T follicular helper cell (primary cell): Measurements from ENCODE around the gene IDI1.
"Not testable (repeated sequence)": the region's sequence is repeated elsewhere in the genome, so short reads cannot be mapped to it uniquely, and the experiment has no call there.

Experiments
- DNase-seq: peaks from one replicate; pipeline ENCODE4 v3.0.0-alpha.2; 2020; ENCODE audit warnings: low read depth
- total RNA-seq, 2 experiments: gene quantifications; one replicate each; lab custom pipeline; 2026; lab: John Stamatoyannopoulos, UW

IDI1 gene
- total RNA-seq = 93.0 to 160 reads per million in 2 experiments

DNA sequence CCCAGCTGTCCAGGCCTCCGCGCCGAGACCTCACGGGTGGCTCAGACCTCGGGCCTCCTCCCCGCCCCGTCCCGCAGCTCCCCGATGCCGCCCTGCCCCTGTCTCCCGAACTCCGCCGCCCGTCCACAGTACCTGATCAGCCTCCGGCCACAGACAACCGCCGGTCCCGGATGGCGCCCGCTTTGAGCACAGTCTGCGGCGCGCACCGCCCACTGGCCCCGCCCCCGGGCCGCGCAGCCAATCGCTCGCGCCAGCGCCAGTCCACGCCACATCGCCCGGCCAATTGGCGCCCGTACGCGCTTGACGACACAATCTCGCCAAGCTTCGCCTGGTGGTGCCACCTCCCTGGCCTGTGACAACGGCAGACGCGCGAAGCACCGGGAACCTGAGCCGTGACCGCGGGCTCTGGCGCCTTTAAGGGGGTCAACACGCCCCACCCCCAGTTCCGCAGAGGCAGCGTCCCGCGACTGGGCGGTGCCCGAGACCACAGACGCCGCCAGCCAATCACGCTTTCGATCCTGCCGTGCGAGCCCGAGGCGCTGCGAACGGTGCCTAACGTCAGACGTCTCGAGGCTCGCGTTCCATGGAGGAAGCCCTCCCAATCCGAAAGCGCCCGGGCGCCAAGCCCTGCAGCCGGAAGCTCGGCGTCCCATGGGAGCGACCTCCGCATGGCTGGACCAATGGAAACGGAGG, at the start of gene IDI1:
Gene IDI1, minus strand, starts transcription at position 388 of the 693 bp plus-strand sequence. Its CDS starts 116 bp downstream, at position 272.
- DNase-seq = peak; percentile 96

DNA sequence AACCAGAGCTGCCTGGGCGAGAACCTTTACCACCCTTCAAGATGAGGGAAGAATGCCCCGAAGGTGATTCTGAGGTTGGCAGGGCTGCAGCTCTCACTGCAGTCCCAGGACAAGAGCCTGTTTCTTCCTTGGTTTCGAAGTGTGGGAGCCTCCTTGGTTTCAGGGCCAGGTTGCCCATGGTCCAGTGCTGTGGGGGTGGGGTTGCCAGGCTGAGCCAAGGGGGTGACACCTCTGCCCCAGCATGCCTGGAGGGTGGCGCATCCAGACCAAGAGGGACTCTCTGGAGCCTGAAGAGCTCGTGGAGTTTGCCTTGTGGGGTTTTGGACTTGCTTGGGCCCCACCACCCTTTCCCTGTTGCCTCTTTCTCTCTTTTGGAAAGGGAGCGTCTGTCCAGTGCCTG, 48.5 kb upstream of the IDI1 start:
- no peak for DNase-seq

DNA sequence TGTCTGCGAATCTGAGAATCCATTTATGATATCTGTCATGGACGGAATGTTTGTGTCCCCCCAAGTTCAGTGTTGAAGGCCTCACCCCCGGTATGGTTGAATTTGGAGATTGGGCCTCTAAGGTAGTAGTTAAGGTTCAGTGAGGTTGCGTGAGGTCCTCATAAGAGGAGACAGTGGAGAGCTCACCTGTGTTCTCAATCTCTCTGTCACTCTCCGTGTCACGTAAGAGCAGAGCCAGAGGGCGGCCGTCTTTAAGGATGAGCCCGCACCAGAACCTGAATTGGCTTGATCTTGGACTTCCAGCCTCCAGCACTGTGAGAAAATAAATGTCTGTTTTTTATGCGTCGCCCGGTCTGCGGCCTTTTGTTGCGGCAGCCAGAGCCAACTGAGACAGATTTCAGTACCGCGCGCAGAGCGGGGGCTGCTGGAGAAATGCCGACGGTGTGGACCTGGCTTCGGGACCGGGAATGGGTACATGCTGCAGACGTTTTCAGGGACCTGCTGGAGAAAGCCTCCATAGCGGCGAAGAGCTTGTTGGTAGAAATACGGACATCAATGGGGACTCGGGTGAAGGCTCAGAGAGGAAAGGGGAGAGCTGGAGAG, 47.5 kb upstream of the IDI1 start:
- no peak for DNase-seq

DNA sequence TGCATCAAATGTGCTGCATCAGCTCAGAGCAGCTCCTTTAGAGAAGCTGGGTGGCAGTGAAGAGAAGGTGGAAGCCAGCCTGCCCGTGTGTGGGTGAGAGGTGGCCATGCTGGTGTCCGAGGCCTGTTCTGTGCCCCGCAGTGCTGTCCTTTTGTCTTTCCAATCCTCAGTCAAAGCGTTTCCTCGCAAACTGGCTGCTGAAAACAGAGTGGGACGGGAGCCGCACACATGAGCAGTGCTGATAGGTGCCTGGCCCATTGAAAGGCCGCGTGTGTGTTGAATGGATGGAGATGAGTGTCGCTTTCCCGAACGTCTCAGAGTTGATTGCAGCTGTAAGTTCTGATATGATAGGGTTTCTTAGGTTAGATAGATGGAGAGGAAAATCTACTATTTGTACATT, 46.6 kb upstream of the IDI1 start:
- DNase-seq = no peak

DNA sequence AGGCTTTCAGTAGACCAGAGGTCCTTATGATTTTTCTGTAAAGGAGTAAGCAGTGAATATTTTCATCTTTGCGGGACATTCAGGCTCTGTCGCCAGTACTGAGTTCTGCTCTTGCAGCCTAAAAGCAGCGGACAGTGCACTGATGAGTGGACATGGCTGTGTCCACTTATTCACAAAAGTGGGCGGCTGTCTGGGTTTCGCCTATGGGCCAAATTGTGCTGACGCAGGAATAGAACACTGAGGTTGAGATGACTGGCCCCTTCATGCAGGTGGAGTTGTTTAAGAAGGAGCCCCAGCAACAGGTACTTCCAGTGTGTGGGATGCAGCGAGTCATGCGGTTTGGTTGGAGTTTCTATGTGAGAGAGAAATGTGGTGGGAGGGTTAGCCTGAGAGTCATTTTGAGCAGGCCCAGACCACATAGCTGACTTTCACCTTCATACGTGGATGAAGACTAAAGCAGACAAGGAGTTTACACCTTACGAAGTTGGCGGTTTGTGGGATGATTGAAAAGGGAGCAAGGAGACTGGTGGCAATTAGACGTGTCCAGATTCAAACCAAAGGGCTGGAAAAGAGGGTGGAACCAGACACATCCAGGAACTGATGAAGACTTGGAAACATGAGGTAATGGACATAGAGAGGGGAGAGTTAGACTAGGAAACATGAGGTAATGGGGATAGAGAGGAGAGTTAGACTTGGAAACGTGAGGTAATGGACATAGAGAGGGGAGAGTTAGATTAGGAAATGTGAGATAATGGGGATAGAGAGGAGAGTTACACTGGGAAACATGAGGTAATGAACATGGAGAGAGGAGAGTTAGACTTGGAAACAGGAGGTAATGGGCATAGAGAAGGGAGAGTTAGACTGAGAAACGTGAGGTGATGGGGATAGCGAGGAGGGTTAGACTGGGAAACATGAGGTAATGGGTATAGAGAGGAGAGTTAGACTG, 45.5 kb upstream of the IDI1 start:
- DNase-seq = no peak

DNA sequence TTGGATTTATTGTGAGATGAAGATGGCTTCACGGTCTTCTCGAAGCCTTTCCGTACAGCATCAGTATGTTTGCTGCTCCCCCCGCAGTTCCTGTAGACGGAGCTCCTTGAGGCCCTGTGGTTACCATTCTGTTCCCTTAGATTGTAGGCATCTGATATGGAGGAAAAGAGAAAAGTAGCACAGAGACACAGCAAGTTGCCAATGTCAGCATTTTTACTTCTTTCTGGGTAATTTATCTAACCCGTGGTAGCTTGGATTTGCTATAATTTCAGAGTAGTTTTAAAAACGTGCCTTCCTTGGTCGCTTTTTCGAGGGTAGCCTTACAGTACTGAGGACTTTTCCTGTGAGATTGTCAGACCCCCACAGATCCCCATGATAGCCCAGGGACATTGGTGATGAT, 44.8 kb upstream of the IDI1 start:
- DNase-seq = no peak

DNA sequence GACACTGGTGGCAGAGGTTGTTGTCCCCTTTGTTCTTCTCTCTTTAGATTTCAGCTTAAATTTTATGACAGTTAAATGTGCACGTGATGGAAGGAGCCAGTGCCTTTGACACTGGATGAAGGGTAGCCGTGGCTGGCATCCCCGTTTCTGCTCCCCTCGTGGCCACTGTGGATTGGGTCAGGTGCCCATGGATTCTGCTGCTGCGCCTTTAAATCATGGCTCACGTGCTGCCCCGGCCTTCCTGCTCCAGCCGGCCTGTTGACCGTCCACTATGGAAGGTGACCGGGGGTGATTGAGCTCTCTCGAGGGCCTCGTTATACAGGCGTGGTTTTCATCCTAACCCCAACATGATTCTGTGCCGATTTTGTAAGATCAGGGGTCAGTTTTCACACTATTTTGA, 41.8 kb upstream of the IDI1 start:
- no peak for DNase-seq

DNA sequence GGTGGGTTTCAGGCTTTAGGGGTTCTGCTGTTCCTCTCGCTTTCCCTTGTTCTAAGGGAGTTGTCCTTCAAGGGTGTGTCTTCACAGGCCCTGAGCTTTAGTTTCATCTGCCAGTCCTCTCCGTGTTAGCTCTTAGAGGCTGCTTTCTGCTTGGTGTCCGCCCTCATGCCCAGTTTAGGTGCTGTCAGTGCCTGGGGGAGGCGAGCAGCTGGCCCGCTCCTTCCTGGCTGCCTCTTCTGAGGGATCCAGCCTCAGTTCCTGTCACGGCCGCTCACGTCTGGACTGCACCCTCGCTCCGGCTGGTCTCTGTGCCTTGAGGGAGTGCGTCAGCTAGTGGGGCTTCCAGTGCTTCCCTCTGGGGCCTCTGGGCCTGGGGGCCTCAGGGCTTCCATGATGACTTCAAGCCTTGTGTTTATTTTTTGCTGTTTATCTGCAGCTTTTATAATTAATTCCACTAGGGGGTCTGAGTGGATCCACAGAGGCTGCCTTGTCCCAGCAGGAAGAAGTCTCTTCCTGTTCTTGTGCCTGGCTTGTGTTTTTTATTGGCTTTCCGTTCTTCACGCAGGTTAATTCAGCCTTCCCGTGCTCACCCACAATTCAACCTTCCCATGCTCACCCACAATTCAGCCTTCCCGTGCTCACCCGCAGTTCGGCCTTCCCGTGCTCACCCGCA, 40.2 kb upstream of the IDI1 start:
- no peak for DNase-seq

DNA sequence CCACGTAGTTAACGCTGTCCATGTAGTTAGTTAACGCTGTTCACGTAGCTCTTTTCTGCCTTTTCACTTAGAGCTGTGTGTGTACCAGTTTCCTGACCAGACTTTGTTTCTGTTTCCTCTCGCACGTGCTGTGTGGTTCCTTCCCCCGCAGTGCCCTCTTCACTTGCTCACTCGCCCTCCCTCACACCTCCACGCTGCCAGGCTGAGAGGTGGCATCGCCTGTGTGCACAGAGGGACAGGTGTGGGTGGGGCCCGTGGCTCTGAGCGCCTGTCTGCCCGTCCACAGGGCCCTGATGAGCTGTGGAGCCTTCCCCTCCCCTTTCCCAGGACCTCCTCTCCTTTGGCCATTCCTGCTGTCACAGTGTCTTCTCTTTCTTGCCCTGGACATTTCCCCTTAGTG, 37.9 kb upstream of the IDI1 start:
- DNase-seq = no peak

DNA sequence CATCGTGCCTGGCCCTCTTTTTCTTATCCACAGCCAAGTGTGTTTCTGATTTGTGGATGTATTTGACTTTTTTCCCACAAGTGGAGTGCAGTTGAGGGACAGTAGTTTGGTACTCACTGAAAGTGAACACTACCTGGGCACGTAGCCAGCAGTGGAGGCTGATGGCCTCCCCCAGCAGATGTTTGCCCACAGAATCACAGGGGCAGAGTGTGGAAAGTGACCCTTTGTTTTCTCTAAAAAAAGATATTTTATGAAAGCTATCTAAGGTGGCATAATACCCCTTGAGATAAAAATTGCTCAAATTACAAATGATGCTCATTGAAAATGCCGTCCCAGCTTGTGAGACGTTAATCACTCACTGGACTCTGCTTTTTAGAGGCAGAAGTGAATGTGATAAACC, 36.3 kb upstream of the IDI1 start:
- no peak for DNase-seq

DNA sequence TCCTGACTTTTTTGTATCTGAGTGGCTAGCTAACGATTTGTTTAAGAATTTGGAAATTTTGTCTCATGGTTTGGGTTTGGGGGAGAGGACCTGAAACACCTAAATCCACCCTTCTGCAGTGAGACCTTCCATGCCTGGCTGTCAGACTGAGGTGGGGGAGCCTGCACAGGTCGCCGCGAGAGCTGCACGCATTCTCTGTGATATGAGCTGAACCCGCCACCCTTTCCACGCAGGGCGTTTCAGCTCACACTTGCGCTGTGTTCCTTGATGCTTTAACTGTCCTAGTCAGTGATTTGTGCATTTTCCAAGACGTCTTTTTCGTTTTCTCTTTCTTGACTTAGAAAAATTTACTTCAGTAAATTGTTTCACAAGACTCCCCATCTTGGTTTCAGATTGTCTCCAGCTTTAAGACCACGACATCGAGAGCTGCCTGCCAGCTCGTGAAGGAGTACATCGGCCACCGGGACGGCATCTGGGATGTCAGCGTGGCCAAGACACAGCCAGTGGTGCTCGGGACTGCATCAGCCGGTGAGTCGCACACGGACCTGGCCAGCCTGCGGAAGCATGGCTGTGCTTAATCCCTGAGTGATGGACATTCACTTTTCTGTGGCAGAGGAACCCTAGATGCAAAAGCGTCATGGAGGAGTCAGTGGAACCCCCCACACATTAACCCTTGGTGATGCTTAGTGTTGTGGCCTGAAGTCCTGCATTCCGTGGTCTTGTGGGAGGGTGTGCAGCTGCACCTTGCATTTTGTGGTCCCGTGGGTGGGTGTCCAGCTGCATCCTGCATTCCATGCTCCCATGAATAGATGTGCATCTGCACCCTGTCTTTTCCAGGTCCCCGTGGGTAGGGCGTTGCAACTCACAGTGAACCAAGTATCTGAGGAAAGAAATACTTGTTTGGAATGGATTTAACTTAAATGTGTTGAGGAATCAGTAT, 35.4 kb upstream of the IDI1 start:
- DNase-seq = no peak

DNA sequence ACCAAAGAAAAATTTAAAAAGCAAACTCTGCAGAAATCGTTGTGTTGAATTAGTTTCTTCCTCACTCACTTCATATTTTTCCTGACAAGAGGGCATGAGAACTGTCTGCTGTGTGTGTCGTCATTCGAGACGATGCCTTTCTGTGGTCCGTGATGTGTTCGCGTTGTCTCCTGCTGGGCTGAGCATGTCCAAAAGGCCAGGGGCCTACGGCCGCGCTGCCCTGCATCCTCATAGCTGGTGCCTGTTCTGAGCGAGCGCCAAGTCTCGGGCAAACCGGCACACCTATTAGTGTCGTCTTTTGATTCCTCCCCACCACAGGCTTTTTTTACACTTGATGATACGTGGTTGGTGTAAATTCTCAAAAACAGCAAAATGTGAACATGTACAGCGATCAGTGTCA, 34.7 kb upstream of the IDI1 start:
- DNase-seq = no peak

DNA sequence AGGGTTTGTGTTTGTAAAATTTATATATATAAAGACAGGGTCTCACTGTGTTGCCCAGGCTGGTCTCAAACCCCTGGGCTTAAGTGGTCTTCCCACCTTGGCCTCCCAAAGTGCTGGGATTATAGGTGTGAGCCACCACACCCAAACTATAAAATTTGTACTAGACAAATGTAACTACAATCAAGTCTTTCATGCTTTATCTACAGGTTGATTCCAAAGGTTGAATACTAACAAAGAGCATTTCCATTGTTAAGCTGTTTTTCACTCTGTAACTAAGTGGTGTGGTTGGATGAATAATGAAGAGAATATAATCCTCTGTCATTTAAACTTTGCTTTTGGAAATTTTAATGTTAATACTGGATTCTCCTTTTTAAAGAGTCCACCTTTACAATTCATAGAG, 29.7 kb upstream of the IDI1 start:
- DNase-seq = no peak

DNA sequence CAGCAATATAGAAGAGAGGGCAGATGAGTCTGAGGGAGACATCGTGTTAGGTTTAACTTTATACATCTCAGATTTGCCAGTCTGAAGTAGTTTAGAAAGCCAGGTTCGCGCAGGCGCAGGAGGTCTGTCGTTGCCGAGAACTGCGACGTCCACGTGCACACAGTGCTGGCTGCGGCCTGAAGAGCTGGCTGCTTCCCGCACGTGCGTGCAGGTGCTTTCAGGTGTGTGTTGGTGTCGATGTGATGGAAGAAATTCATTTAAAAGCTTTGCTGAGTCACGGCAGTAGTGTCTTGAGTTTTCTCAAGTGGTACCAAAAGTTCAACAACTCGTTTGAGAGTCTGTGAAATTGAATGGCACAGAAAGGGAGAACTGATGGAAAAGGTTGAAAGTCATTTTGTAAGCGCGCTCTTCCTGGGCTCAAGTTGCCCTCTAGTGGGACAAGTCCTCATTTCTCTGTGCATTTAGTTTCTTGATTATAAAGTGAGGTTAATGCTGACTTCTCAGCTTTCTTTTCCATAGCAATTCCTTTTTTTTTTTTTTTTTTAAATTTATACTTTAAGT, 25.9 kb upstream of the IDI1 start:
- no peak for DNase-seq

DNA sequence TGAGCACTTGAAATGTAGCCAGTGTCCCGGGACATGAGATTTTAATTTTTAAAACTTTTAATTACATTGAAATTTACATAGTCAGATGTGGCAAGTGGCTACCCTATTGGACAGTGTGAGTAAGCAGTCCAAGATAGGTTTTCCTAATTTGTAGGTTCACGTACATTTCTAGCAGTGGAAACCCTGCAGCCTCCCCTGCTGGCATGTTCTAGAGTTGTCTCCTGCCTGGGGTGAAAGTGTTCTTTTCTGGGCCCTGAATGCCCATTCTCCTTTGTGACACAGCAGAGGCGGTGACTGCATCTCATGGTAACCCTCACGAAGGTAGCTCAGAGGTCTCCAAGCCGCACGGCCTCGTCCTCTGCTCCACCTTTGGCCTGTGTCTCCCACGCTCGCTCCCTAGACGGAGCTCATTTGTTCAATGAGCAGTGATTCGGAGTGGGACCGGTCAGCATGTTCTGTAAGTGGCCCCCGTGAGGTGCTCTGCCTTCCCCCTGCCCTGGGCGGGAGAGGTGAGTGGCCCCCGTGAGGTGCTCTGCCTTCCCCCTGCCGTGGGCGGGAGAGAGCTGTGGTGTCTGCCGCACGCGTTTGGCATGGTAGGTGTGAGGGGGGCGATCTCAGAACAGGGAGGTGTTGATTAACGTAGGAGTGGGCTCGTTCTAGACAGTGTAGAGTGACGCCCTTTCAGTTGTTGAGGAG, 25.3 kb upstream of the IDI1 start:
- DNase-seq = no peak

DNA sequence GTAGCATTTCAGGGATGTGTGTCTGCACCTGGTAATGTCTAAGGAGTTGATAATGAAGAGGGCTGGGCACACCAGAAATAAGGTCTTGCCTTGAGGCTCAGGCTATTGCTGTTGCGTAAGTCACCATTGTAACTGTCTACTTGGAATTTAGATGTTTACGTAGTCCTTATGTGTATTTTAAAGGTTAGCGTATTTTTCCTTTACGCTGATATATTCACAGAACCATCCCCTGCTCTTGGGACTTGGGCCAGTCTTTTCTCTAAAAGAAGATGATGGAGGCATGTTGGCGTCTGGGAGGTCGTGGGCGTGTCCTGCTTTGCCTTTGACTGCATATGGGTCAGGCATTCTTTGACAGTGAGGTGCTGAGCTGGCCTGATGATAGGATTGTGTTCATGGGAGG, 22.0 kb upstream of the IDI1 start:
- DNase-seq = no peak

DNA sequence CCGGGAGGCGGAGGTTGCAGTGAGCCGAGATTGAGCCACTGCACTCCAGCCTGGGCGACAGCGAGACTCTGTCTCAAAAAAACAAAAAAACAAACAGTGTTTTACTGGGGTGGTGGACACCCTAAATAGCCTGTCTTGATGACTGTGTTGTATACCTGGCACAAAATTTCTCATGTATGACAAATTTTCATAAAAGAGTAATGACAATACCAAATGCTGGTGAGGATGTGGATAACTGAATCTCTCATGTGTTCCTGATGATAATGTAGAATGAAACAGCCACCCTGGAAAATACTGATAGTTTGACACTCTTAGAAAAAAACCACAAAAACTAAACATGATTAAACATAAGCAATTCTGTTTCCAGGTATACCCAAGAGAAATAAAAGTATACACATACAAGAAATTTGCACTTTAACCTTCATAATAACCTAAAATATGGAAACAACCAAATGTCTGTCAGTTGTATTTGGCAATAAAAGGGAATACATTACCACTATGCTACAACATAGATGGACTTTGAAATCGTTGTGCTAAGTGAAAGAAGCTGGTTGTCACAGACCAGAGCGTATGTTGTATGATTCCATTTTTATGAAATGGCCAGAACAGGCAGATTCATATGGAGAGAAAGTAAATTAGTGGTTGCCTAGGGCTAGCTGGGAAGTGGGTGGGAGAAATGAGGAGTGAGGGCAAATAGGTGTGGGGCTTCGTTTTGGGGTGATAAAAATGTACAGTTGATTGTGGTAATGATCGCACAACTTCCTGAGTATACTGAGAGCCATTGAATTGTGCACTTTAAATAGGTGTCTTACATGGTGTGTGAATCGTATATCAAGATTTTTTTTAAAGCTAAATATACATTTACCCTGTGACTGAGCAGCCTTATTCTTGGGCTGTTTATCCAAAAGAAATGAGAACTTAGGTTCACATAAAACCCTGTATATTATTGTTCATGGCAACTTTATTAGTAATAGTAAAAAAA, 19.8 kb upstream of the IDI1 start:
- no peak for DNase-seq

DNA sequence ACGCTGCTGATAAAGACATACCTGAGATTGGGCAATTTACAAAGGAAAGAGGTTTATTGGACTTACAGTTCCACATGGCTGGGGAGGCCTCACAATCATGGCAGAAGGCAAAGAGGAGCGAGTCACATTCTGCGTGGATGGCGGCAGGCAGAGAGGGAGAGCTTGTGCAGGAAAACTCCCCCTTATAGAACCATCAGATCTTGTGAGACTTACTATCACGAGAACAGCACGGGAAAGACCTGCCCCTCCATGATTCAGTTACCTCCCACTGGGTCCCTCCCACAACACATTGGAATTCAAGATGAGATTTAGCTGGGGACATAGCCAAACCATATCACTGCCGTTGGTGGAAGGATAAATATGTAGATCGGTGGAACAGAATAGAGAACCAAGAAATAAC, 17.8 kb upstream of the IDI1 start:
- not testable (repeated sequence) for DNase-seq

DNA sequence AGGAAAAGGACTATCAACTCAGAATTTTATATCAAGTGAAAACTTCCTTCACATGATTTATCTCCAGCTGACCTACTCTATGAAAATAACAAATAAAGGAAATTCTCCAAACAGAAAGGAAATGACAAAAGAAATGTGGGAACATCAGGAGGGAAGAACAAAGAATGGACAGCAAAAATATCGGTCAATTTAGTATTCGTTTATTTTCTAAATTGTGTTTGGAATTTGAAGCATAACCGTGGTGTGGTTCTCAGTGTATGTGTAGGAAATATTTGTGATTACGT, 16.0 kb upstream of the IDI1 start:
- no peak for DNase-seq
